H9 (cell line): Measurements from ENCODE around the gene CELA2B. TPM values are rescaled to one million over a fixed set of nuclear protein-coding genes. Genes with fewer than 3 reads are reported as not detected.

ENCODE experiments used
- DNase-seq: peaks from one replicate; pipeline ENCODE4 v3.0.0-alpha.2; 2017
- H2AFZ ChIP-seq: one replicate; pipeline ENCODE4 v1.6.1; 2013; ENCODE audit warnings: mild to moderate bottlenecking, low read length, control low read depth, moderate library complexity
- H2AK5ac ChIP-seq: 2 replicates; pipeline ENCODE4 v1.6.1; 2013; ENCODE audit warnings: low read length, control low read depth, mixed read lengths; ENCODE audit not compliant: insufficient read length
- H2BK120ac ChIP-seq: one replicate; pipeline ENCODE4 v1.6.1; 2013; ENCODE audit warnings: low read depth, mild to moderate bottlenecking, low read length, control low read depth, inconsistent platforms; ENCODE audit not compliant: poor library complexity, severe bottlenecking
- H2BK12ac ChIP-seq: 2 replicates; pipeline ENCODE4 v1.6.1; 2013; ENCODE audit warnings: low read length, control low read depth, mixed read lengths, low read depth; ENCODE audit not compliant: insufficient read length
- H2BK15ac ChIP-seq: 2 replicates; pipeline ENCODE4 v1.6.1; 2013; ENCODE audit warnings: low read depth, low read length, control low read depth
- H2BK20ac ChIP-seq: one replicate; pipeline ENCODE4 v1.6.1; 2013; ENCODE audit warnings: low read depth, mild to moderate bottlenecking, low read length, control low read depth, inconsistent platforms; ENCODE audit not compliant: poor library complexity, severe bottlenecking
- H2BK5ac ChIP-seq: 2 replicates; pipeline ENCODE4 v1.6.1; 2013; ENCODE audit warnings: low read length, control low read depth, mixed read lengths; ENCODE audit not compliant: insufficient read length
- H3K14ac ChIP-seq: 2 replicates; pipeline ENCODE4 v1.6.1; 2013; ENCODE audit warnings: low read length, control low read depth; ENCODE audit not compliant: insufficient read depth
- H3K18ac ChIP-seq: 2 replicates; pipeline ENCODE4 v1.6.1; 2013; ENCODE audit warnings: low read depth, mild to moderate bottlenecking, mixed read lengths, low read length, control low read depth; ENCODE audit not compliant: insufficient read length
- H3K23ac ChIP-seq: 2 replicates; pipeline ENCODE4 v1.6.1; 2013; ENCODE audit warnings: low read length, control low read depth, mixed read lengths, low read depth; ENCODE audit not compliant: insufficient read length
- H3K23me2 ChIP-seq: 2 replicates; pipeline ENCODE4 v1.6.1; 2013; ENCODE audit warnings: low read depth, mild to moderate bottlenecking, mixed read lengths, low read length, control low read depth; ENCODE audit not compliant: insufficient read length, poor library complexity, severe bottlenecking
- H3K27ac ChIP-seq: 2 replicates; pipeline ENCODE4 v1.5.1; 2013; ENCODE audit warnings: low read length, control low read depth, mixed read lengths, low read depth; ENCODE audit not compliant: insufficient read length
- H3K27me3 ChIP-seq: 2 replicates; pipeline ENCODE4 v1.6.1; 2013; ENCODE audit warnings: low read length, control low read depth, inconsistent platforms; ENCODE audit not compliant: insufficient read depth
- H3K4ac ChIP-seq: 2 replicates; pipeline ENCODE4 v1.6.1; 2013; ENCODE audit warnings: low read depth, mild to moderate bottlenecking, control low read depth, inconsistent platforms, low read length, moderate library complexity
- H3K4me1 ChIP-seq: 2 replicates; pipeline ENCODE4 v1.6.1; 2013; ENCODE audit warnings: low read length, control low read depth, inconsistent platforms; ENCODE audit not compliant: insufficient read depth
- H3K4me2 ChIP-seq: 2 replicates; pipeline ENCODE4 v1.6.1; 2013; ENCODE audit warnings: low read length, control low read depth, mixed read lengths; ENCODE audit not compliant: insufficient read length, insufficient read depth
- H3K56ac ChIP-seq: 2 replicates; pipeline ENCODE4 v1.6.1; 2013; ENCODE audit warnings: low read depth, mild to moderate bottlenecking, mixed read lengths, low read length, control low read depth; ENCODE audit not compliant: insufficient read length
- H3K79me1 ChIP-seq: 2 replicates; pipeline ENCODE4 v1.6.1; 2013; ENCODE audit warnings: low read depth, mild to moderate bottlenecking, moderate library complexity, low read length, control low read depth, inconsistent platforms; ENCODE audit not compliant: insufficient read depth, poor library complexity, severe bottlenecking
- H3K79me2 ChIP-seq: 2 replicates; pipeline ENCODE4 v1.6.1; 2013; ENCODE audit warnings: low read length, control low read depth, inconsistent platforms; ENCODE audit not compliant: insufficient read depth
- H3K9ac ChIP-seq: 2 replicates; pipeline ENCODE4 v1.6.1; 2013; ENCODE audit warnings: low read length, control low read depth, mixed read lengths; ENCODE audit not compliant: insufficient read length; ENCODE audit errors: extremely low read depth
- H3K9me3 ChIP-seq: one replicate; pipeline ENCODE4 v1.6.1; 2013; ENCODE audit warnings: low read depth, low read length, inconsistent platforms; ENCODE audit not compliant: control insufficient read depth
- H3T11ph ChIP-seq: one replicate; pipeline ENCODE4 v1.6.1; 2013; ENCODE audit warnings: mild to moderate bottlenecking, low read length, control low read depth, inconsistent platforms
- H4K20me1 ChIP-seq: one replicate; pipeline ENCODE4 v1.6.1; 2013; ENCODE audit not compliant: control insufficient read depth, insufficient read length, insufficient read depth
- H4K5ac ChIP-seq: 2 replicates; pipeline ENCODE4 v1.6.1; 2013; ENCODE audit warnings: low read depth, mild to moderate bottlenecking, mixed read lengths, low read length, control low read depth; ENCODE audit not compliant: insufficient read length
- H4K8ac ChIP-seq: replicated peaks from 2 replicates; pipeline ENCODE4 v1.6.1; 2013; ENCODE audit warnings: low read length, control low read depth, mixed read lengths, low read depth; ENCODE audit not compliant: insufficient read length
- H4K91ac ChIP-seq: 2 replicates; pipeline ENCODE4 v1.6.1; 2013; ENCODE audit warnings: low read depth, mild to moderate bottlenecking, moderate library complexity, mixed read lengths, low read length, control low read depth; ENCODE audit not compliant: insufficient read length
- H3K27ac Mint-ChIP-seq, 3 experiments: 2 replicates in 2 of 3; 3 replicates in 1 of 3; pipeline ENCODE4 v1.8.0; 2020 to 2021; ENCODE audit warnings: mixed read lengths in 3 of 3, mild to moderate bottlenecking in 1 of 3, moderate library complexity in 1 of 3
- H3K27me3 Mint-ChIP-seq: 2 replicates; pipeline ENCODE4 v1.8.0; 2021; ENCODE audit warnings: low read depth, mild to moderate bottlenecking, moderate library complexity, mixed read lengths
- H3K36me3 Mint-ChIP-seq, 3 experiments: 2 replicates in 2 of 3; 3 replicates in 1 of 3; pipeline ENCODE4 v1.8.0; 2020 to 2021; ENCODE audit warnings: low read depth in 3 of 3, mixed read lengths in 3 of 3; ENCODE audit not compliant: insufficient read depth in 1 of 3
- H3K4me1 Mint-ChIP-seq, 2 experiments: 2 replicates each; pipeline ENCODE4 v1.8.0; 2020; ENCODE audit warnings: mixed read lengths in 2 of 2
- H3K4me3 Mint-ChIP-seq, 2 experiments: 2 replicates in 1 of 2; 3 replicates in 1 of 2; pipeline ENCODE4 v1.8.0; 2020 to 2021; ENCODE audit warnings: mild to moderate bottlenecking in 2 of 2, mixed read lengths in 2 of 2, moderate library complexity in 1 of 2
- H3K9me3 Mint-ChIP-seq, 2 experiments: 2 replicates in 1 of 2; 3 replicates in 1 of 2; pipeline ENCODE4 v1.8.0; 2020; ENCODE audit warnings: mild to moderate bottlenecking in 2 of 2, mixed read lengths in 2 of 2, moderate library complexity in 1 of 2
- WGBS: extraction: QIAGEN DNeasy Blood & Tissue Kit; methylation state at CpG from one replicate; pipeline ENCODE4 v1.1.7; 2013; ENCODE audit warnings: missing lambda C conversion rate, low lambda C conversion rate, mixed read lengths; ENCODE audit not compliant: insufficient read length; ENCODE audit errors: extremely low coverage; 5-methylcytosine and 5-hydroxymethylcytosine counted together
- total RNA-seq: library from RNA; stranded (reverse); gene quantifications from 2 replicates; pipeline ENCODE4 v1.2.1, GENCODE V29; 2021
- TF ChIP-seq, protein P1 (sequence below): fragments of 200-600 bp; sonication (generic); conservative IDR thresholded peaks from 3 replicates; pipeline ENCODE4 v1.8.0; 2021; ENCODE audit warnings: antibody characterized with exemption, mild to moderate bottlenecking

The CELA2B gene
- total RNA-seq, 1 experiment from 2014 or later, result not detected

DNA sequence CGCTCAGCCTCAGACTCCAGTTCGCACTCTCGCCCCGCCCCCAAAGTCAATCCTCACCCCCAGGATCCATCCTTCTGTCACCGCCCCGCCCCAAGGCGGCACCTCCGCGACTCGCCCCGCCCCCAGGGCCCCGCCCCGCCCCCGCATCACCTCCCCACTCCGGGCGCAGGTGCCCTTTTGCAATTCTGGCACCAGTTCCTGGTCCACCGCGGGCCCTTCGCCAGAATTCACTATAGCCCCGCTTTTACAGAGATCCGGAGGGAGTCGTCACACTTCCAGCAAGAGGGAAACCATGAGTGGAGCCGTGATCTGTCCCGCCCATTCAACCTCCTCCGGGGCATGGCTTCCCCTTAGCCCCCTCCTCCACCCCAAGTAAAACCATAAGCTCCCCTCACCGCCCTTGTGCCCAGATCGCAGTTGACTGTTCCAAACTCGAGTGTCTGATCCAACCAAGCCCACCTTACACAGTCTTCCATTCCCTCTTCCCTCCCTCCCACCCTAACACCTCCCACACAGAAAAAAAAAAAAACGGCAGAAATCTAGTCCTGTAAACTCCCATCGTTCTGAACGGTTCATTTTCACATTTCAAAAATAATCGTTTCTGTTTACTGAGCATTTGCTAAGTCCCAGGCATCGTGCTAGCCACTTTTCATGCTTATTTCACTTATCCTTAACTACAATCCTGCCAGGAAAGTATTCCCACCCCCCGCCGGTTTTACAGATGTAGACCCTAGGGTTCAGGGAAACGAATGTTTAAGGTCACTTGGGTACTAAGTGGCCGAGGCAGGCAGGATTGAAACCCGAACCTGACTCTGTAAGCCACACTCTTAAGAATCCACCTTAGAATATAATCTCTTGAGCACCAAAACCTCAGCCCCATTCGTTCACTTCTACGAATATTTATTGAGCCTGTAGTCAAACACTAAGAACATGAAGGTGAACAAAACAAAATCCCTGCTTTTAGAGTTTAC is 49.4 kb downstream of the CELA2B start:
- H3K4me1 ChIP-seq, result peaks cover 3% of the 10 kb centered on the region; the same call in 1 of the 2 replicates
- Mint-ChIP-seq H3K4me3 (peak overlapping the region; percentile 92 to 95), H3K36me3 (peaks cover 2 to 9% (median 2%) of the 10 kb centered on the region in 3 experiments; a peak in 5 of 7 replicates), H3K27me3 (no peaks in the 10 kb centered on the region), H3K9me3 (no peaks in the 10 kb centered on the region), H3K27ac (peak overlapping the region in 2 of 3 experiments; percentile 85 to 100; a peak in 4 of 7 replicates), H3K4me1 (peaks cover 28 to 43% of the 10 kb centered on the region in 2 experiments)
- no peak overlapping the region for H3K23ac ChIP-seq
- no peak overlapping the region for H3K9ac ChIP-seq
- no peak overlapping the region for H2AK5ac ChIP-seq
- H3K9me3 ChIP-seq, result no peaks in the 10 kb centered on the region
- H4K5ac ChIP-seq, result no peak overlapping the region
- H2BK5ac ChIP-seq, result no peak overlapping the region
- no peaks in the 10 kb centered on the region for H3K79me1 ChIP-seq
- H4K20me1 ChIP-seq, result no peaks in the 10 kb centered on the region
- no peak overlapping the region for H3K18ac ChIP-seq
- peaks cover 8% of the 10 kb centered on the region for H3K23me2 ChIP-seq
- H4K8ac ChIP-seq, result no peak overlapping the region
- H3K4me2 ChIP-seq, result peak overlapping the region; percentile 86
- no peaks in the 10 kb centered on the region for H3K27me3 ChIP-seq
- no peak overlapping the region; the same call in 1 of the 2 replicates for H3K14ac ChIP-seq
- H2BK15ac ChIP-seq, result no peak overlapping the region
- no peak overlapping the region for H3T11ph ChIP-seq
- TF ChIP-seq, protein P1, sequence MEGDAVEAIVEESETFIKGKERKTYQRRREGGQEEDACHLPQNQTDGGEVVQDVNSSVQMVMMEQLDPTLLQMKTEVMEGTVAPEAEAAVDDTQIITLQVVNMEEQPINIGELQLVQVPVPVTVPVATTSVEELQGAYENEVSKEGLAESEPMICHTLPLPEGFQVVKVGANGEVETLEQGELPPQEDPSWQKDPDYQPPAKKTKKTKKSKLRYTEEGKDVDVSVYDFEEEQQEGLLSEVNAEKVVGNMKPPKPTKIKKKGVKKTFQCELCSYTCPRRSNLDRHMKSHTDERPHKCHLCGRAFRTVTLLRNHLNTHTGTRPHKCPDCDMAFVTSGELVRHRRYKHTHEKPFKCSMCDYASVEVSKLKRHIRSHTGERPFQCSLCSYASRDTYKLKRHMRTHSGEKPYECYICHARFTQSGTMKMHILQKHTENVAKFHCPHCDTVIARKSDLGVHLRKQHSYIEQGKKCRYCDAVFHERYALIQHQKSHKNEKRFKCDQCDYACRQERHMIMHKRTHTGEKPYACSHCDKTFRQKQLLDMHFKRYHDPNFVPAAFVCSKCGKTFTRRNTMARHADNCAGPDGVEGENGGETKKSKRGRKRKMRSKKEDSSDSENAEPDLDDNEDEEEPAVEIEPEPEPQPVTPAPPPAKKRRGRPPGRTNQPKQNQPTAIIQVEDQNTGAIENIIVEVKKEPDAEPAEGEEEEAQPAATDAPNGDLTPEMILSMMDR, result no peak
- H2BK12ac ChIP-seq, result no peak overlapping the region
- H3K4ac ChIP-seq, result no peak overlapping the region
- H3K56ac ChIP-seq, result no peak overlapping the region
- no peak overlapping the region for H2AFZ ChIP-seq
- H3K27ac ChIP-seq, result no peak overlapping the region
- no peak for DNase-seq
- no peak overlapping the region for H4K91ac ChIP-seq
- WGBS, result no CpG with 5 or more reads among the region's 40 CpGs
- H2BK120ac ChIP-seq, result no peak overlapping the region
- H2BK20ac ChIP-seq, result no peak overlapping the region
- H3K79me2 ChIP-seq, result no peaks in the 10 kb centered on the region
